ENCODE measurements around the gene HOXD9.

Gene HOXD9

DNA sequence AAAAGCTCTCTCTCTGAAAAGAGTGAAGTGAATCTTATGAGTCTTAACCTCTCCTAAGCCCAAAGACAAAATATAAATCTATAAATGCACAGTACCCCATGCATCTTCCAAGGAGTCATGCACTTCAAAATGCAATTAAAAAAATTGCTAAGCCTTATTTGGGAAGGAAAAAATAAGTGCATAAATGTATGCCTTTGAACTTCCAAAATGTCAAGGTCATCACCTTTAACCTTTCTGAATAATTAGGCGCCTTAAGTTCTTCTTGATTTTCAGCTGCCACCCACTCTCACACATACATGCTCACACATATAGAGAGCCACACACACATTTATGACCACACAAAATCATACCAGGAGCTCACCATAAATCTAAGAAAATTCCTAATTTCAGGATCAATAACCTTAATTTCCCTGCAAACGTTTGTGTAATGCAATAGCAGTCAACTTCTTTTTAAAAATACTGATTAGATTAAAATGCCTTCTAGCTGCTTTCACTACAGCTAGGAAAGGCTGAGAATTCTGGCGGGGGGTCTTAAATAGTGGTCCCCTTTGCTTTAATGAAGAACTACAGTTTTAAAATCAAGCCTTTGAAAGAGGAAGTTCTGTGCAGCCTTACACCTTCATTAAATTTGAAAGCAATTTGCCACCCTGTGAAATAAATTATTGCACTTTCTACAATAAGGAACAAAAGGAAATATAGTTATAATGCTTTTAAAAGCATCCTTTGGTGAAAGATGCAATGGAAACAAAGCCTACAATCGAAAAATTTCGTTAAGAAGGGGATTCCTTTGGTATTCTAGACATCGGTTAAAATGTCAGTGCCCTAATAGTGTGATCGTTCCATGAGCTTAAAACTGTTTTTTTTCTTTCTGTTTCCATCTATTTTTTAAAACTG is 11.9 kb upstream of the HOXD9 start:
- no peak for DNase-seq (ENCODE audit: low spot score)

DNA sequence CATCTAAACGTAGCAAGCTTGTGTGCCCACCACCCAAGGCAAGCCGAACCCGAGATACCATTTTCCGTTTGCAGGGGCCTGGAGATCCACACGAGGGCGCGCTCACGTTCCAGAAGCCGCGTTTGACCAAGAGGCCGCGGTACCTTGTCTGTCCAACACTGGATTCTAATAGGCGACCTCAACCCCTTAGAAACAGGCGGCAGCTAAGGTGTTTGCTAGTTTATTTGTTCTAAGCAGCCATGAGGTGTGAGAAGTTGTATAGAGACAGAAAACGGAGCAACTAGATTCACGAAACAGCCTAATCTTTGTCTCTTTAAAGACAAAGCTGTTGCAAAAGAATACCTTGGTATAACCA is 11.2 kb upstream of the HOXD9 start:
- no peak for DNase-seq (ENCODE audit: low spot score)

DNA sequence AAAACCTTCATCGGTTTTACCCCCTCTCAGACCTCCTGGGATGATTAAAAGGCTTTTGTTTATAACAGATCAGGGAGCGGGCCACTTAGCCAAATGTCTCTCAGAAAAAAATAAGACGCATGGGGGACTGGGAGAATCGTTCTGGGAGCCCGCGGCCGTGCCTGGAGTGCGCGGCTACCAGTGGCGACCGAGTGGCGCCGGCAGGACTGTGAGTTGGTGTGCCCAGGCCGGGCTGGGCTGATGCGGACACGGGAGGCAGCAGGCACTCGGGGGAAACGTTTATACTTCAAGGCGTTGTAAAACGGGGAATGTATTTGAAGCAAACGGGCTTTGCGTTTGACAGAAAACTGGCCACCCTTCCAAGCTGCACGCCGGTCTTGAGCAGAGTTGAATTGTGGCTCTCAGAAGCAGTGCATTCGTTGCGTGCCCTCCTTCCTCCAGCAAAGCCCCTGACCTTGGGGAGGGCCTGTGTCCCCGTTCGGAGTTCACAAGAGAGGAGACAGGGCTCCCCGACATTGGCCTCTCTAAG is 10.6 kb upstream of the HOXD9 start:
- DNase-seq (ENCODE audit: low spot score): no peak

DNA sequence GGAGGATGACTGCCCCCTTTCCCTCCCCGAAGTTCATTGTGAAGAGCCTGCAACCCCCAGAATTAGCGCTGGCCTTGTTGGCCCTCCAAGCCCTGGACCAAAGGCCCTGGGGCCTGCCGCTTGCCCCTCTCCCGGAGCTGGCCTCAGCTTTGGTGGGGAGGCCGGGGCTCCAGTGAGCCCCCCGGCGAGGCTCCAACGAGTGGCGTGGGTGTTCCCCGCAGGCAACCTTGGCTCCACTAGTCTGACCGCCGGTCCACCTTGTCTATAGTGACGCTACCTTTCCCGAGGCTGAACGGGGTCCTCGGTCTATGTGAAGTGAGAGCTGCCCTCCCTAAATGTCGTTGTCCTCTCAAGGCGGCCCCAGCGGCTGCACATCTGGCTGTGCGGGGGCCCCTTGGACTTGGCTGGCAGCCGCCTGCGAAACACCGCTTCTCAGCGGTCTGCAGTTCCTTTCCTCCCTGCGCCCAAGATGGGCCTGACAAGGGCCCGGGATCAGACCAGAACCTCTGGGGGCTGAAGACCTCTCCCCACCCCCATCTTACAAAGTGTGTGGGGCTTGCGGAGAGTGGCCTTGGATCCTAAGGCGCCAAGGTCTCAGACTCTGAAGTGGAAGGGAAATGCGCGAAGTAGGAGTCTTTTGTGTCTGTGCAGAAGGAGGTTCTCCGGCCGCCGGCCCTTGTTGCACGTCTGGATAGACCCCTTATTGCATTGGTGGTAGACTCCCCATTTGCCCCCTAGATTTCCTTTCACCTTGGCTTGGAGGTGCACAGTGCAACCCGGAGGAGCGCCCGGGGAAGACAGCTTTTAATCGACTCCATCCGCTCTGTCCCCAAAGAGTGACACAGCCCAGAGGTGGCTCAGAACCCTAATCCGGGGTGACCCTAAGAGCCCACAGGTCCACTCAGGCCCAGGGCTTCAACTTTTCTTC is 9.9 kb upstream of the HOXD9 start:
- DNase-seq (ENCODE audit: low spot score): no peak

DNA sequence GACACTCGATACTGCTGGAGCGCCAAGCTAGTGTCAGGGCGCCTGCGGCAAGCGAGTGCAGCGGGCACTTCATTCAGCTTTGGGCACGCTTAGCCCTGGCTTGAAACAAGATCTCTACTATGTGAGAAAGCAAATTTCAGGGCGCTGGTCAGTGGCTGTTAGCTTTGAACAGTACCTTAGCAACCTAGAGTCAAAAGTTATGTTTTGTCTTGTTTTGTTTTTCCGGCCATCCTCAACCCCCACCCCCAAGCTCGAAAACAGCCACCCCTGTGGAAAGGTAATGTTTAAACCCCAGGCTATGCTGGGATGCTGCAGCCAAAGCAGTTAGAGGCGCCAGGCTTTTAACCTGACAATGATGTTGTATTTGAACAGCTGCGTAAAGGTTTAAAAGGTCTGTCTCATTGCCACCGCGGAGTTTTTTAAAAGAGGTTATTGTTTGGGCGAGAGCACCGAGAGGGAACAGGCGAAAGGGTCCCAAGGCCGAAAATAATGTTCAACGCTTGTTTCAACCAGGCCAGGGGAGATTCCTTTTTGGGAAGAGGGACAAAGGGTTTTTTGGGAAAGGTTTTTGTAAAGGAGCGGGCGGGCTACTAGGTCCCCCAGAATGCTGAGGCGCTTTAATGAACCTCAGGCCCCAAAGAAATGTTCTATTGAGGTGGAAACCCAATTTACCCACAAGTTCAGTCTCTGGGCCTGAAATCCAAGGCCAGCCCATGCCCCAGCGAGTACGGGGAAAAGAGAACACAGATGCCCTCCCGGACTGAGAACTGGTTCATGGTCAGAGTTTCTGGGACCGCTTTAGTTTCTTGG is 8.2 kb upstream of the HOXD9 start:
- no peak for DNase-seq (ENCODE audit: low spot score)

DNA sequence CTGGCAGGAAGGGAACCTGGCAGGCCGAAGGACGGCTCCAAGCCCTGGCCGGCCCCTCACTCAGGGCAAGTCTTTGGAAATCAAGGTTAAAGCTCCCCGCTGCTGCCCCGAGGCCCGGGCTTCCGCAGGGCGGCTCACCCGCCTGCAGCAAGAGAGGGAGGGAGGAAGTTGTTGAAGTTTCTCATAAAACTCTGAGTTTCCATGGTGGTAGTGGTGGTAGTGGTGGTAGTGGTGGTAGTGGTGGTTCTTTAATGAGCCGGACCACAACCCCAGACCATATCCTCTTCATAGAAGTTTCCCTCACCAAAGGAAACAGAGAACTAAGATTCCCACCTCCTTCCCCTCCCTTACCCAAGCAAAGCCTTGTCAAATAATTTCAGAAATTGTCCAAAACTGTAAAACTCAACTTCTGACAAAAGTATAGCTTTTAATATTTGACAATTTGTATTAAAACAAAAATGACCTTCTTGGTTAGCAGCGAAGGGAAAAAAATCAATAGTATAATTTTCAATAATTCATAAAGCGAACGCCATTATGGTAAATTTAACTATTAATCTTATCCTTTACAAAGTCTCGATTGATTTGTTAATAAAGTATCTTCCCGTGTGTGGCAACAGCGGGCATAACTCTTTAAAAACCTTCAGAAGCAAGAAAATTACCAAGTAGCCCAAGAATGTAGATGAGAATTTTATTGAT is 7.4 kb upstream of the HOXD9 start:
- no peak for DNase-seq (ENCODE audit: low spot score)

DNA sequence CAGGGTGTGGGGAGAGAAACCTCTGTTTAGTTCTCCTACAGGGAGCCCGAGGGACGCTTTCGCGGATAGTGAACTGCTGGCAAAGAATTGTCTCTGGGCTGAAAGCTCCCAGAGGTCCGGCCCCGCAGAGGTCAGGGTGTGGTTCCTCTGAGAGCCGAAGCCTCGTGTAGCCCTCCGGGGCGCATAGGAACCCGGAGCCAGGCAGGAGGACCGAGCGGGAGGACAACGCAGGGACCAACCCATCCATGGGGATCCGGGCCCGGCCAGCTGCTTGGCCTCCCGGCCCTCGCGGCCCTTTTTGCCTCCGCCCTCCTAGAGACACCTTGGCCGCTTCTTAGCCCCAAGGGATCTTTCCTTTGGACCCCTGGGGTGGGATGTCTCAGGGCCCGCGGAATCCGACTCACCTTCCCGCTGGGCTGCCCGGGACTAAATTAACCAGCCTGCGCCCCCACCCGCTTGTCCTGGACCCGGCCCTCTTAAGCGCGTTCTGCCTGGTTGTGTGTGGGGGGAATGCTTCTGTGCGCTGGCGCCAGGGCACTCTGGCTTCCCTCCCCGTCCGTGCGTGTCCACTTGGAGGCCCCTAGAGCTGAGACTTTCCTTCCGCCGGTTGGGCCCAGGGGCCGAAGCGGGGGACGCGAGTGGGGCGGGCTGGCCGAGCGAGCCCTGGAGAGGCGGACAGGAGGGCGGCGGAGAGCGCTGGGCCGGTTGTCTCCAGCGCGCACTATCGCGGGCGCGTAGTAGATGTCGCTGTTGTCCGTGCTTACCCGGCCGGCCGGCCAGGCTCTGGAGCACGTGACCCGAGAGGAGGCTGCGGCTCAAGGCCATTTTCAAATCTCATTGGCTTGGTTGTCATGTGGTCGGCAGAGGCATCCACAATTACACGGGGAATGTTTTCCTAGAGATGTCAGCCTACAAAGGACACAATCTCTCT is 6.4 kb upstream of the HOXD9 start, which contains the start of gene HOXD10:
TSS of gene HOXD10 (plus strand) at position 896 of the 931 bp plus-strand sequence. CDS start 56 bp downstream, outside the sequence.
- DNase-seq (ENCODE audit: low spot score): no peak

DNA sequence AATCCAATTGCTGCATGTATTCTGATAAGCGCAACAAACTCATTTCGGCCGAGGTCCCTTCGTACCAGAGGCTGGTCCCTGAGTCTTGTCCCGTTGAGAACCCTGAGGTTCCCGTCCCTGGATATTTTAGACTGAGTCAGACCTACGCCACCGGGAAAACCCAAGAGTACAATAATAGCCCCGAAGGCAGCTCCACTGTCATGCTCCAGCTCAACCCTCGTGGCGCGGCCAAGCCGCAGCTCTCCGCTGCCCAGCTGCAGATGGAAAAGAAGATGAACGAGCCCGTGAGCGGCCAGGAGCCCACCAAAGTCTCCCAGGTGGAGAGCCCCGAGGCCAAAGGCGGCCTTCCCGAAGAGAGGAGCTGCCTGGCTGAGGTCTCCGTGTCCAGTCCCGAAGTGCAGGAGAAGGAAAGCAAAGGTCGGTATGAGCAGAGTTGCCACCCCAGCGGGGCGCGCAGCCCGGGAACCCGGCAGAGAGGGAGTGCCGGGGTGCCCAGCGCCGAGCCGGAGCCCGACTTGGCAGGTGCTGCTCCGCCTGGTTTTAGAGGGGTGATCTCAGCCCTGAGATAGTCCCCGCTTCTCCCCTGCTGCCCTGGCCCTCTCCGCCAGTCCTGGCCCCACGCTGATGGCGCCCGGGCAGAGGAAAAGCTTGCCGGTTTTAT is 5.2 kb upstream of the HOXD9 start:
- no peak for DNase-seq (ENCODE audit: low spot score)

DNA sequence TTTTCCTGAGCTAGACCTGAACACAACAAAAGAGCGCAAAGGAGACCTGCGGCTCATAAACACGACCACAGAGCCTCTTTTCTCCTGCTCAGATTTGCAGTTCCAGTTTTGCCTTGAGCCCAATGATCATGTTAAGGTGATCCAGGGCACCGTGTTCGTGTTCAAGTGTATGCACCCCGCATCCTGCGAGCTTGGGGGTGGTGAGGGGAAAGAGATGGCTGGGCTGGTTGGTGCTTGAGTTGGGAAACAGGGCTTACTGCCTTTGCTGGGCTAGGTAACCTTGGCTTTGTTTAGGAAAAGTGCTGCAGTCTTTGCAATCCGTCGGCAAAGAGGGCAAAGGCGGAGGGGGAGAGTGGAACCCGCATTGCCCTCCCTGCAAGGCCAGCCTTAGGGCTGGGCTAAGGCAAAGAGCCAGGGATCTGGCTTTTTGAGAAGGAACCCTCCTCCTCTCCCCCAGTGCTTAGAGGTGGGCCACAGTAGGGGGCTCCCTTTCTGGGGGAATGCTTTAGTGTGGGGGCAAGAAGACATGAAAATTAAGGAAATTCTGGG is 4.6 kb upstream of the HOXD9 start:
- no peak for DNase-seq (ENCODE audit: low spot score)

DNA sequence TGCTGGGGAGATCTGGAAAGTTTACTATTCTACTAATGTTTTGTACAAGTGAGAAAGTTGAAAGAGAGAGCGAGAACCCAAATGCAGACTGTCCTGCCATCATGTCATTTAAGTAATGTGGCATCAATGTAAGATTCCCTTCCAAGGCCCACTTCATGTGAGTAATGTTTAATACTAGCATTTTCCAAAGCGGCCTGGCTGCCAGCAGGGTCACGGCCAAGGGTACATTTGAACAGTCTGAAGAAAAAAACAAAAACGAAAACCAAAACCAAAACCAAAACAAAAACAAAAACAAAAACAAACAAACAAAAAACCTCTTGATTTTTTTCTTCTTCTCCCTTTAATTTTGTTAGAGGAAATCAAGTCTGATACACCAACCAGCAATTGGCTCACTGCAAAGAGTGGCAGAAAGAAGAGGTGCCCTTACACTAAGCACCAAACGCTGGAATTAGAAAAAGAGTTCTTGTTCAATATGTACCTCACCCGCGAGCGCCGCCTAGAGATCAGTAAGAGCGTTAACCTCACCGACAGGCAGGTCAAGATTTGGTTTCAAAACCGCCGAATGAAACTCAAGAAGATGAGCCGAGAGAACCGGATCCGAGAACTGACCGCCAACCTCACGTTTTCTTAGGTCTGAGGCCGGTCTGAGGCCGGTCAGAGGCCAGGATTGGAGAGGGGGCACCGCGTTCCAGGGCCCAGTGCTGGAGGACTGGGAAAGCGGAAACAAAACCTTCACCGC is 3.7 kb upstream of the HOXD9 start:
- DNase-seq (ENCODE audit: low spot score): no peak

DNA sequence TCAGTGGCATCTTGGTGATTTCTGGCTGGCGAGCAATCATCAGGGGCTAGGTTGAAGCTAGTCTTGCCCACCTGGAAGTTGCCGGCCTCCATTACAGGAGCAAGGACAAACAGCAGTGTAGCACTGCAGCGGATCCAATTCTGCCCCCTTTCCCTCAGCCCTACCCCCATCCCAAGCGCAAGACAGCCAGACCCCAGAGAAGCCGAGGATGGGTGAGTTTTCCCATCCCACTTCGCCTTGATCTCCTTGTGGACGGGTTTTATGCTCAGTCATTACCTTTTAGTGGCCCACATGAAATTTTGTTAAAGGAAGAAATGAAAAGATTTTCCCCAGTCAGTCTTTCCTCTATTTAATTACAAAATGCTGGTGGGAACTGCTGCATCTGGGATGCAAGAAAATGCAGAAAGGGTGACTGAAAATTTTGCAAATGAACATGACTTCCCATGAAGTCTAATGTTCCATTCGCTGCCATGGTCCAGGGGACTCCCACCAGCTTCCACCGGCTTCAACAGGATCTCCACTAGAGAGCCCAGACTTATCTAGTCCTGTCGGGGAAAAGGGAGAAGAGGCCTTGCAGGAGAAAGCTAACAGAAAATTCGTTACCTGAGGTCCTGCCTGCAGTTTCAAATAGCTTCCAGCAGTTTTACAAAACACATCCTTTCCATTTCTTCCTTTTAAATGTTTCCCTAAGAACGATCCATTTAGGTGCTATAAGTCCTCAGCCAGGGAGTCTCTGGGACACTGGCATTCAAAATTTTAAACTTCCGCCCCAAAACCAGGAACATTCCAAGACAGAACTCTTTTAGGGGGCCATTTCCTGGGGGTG is 1.9 kb upstream of the HOXD9 start:
- DNase-seq (ENCODE audit: low spot score): no peak

DNA sequence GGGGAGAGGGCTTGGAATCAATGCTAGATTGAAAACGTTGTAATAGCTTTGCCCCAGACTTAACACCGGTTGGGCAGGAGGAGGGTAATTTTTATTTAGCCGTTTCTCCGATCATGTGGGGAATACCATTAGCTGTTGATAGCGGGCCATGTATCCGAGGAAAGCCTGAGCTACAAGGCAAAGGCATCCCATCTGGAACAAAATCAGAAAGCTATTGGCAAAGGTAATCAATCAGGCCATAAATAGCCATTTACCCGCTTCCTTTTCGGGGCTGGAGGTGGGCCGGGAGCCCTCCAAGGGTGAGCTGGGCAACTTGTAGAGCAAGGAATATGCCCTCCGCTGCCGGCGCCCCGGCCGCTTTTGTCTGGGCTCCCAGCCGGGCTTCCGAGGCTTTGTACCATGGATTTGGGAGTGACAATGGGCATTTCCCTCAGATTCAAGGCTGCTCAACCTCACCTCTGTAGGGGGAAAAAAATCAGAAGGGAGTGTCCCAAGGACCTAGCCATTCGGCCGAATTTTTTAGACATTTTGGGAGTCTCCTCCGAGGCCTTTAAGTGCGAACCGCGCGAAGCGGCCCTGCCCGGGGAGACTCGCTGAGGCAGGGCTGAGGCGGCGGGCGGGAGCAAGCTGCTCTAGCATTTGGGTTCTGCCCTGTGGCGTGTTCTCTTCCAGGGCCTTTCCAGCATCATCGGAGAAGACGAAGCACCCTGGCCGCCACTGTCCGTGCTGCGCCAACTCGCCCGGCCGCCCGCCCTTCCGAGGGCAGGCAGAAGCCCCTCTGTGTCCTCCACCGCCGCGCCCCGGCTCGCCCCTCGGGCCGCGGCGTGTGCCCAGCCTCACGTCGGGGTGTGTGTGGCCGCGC is 1.1 kb upstream of the HOXD9 start:
- DNase-seq (ENCODE audit: low spot score): no peak

DNA sequence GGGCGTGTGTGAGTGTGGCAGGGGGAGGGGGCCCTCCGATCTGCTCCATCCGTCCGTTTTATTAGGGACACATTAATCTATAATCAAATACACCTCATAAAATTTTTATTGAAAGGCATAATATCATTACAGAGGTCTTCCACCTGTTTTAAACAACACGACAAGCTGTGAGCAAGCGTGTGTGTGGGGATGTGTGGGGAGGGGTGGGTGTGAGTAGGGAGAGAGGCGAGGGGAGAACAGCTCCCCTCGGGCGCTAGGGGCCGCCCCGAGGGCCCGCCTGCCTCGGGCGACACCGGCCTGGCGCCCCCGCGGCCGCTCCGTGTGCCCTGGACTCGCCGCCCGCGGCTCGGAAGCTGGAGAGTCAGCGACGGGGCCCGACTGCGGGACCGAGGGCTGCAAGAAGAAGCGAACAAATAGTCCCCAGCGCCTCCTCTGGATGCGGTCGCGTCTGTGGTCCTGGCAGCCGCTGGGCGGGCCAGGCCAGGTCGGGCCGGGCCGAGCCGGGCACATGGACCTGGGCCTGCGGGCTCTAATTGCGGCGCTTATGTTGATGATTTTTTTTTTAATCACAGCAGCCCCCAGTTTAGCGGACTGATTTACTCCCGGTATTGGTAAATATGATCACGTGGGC is 352 bp upstream of the HOXD9 start:
- DNase-seq (ENCODE audit: low spot score): no peak

DNA sequence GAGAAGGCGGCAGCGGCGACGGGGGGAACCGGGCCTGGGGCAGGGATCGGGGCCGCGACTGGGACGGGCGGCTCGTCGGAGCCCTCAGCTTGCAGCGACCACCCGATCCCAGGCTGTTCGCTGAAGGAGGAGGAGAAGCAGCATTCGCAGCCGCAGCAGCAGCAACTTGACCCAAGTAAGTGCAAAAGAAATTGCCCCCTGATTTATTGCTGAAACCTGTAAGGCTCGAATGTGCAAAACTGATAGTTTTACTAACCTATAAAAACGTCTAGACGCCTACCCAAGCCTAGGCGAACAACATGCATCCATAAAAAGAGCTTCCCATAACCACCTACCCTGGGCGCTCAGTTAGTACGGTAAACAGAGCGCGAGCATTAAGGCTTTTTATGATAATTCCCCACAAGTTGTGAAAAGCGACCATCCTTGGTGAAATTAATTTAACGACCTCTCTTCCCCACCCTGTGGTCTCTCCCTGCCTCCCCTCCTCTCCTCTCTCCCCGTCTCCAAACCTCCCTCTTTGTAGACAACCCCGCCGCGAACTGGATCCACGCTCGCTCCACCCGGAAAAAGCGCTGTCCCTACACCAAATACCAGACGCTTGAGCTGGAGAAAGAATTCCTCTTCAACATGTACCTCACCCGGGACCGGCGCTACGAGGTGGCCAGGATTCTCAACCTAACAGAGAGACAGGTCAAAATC is 1.0 kb downstream of the HOXD9 start:
- no peak for DNase-seq (ENCODE audit: low spot score)

DNA sequence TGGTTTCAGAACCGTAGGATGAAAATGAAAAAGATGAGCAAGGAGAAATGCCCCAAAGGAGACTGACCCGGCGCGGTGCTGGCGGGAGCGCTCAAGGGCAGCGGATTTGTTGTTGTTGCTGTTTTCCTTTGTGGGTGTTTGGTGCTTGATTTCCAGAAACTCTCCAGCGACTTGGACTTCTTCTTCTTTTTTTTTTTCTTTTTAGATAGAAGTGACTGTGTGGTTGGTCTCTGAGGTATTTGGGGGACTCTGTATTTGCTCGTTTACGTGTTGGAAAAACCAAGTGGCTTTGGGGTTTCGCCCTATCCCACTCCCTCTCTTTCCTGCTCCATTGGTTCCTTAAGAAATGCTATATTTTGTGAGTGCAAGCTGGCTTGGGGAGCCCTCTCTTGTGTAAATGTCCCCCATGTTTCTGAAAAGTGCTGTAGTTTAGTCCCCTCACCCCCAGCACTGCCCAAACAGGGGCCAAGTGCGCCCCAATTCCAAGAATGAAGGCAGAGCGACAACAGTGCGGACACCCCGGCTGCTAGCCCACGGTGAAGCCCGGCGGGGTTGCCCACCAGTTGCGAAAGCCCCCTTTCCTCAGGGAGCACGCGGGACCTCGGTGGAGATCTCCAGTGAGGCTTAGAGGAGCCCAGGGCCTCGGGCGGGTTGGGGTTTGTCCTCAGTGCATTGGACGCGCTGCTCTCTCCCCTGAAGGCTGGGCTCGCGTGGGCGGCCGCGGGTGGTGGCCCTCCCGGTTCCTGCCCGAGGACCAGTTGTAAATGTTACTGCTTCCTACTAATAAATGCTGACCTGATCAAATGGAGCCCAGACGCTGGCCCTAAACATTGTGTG is 1.8 kb downstream of the HOXD9 start:
- DNase-seq (ENCODE audit: low spot score): no peak
